GM13976 (cell line): ENCODE measurements around the gene CXADR.

ENCODE experiments used
- DNase-seq: peaks from one replicate; pipeline ENCODE4 v3.0.0; 2012; ENCODE audit warnings: low spot score
- in situ Hi-C: fragments of 300-500 bp; cut with MboI; formaldehyde crosslinking; loops from one replicate; pipeline ENCODE4 v1.12.0; 2022; ENCODE audit warnings: low sequenced_read_pairs, mixed read lengths, inconsistent platforms; ENCODE audit not compliant: unreplicated experiment
- TF ChIP-seq, protein P1 (sequence below): IDR thresholded peaks from 2 replicates; pipeline ENCODE4 v1.5.1; 2012; ENCODE audit warnings: borderline replicate concordance, mild to moderate bottlenecking; ENCODE audit not compliant: insufficient read depth; ENCODE audit errors: extremely low read depth, missing control alignments, control extremely low read depth

The CXADR gene

DNA sequence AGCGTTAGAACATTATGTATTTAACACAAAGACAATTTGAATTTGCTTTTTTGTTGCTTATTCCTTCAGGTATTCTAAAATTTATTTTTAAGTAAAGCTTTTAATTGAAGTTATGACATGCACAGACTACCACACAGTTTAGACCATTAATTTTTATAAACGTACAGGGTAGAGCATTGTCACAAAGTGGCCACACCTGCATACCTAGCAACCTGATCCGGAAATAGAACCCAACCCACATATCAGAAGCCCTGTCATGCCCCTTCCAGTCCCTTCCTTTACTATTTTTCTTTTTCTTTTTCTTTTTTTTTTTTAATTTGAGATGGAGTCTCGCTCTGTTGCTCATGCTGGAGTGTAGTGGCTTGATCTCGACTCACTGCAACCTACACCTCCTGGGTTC lies 16.8 kb downstream of the CXADR start:
- in situ Hi-C loops, result no loop called here
- TF ChIP-seq, protein P1, sequence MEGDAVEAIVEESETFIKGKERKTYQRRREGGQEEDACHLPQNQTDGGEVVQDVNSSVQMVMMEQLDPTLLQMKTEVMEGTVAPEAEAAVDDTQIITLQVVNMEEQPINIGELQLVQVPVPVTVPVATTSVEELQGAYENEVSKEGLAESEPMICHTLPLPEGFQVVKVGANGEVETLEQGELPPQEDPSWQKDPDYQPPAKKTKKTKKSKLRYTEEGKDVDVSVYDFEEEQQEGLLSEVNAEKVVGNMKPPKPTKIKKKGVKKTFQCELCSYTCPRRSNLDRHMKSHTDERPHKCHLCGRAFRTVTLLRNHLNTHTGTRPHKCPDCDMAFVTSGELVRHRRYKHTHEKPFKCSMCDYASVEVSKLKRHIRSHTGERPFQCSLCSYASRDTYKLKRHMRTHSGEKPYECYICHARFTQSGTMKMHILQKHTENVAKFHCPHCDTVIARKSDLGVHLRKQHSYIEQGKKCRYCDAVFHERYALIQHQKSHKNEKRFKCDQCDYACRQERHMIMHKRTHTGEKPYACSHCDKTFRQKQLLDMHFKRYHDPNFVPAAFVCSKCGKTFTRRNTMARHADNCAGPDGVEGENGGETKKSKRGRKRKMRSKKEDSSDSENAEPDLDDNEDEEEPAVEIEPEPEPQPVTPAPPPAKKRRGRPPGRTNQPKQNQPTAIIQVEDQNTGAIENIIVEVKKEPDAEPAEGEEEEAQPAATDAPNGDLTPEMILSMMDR, result no peak
- DNase-seq, result no peak

DNA sequence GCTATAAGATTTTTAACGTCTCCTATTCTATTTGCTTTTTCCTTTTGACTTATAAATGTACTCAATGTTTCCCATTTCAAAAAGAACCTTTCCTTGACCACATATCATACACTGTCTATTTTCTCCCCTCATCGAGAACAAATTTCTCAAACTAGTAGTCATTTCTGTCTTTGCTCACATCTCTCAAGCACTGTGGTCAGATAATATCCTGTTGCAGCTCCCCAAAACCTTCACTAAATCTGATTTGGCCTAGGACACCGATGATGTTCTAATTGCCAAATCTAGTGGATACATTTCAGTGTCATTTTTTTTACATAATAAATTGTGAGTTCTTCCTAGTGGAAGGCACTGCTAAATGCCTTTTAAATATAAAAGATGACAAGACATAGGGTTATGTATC lies 19.4 kb downstream of the CXADR start:
- DNase-seq, result no peak
- TF ChIP-seq, protein P1, result no peak
- in situ Hi-C loops, result no loop called here

DNA sequence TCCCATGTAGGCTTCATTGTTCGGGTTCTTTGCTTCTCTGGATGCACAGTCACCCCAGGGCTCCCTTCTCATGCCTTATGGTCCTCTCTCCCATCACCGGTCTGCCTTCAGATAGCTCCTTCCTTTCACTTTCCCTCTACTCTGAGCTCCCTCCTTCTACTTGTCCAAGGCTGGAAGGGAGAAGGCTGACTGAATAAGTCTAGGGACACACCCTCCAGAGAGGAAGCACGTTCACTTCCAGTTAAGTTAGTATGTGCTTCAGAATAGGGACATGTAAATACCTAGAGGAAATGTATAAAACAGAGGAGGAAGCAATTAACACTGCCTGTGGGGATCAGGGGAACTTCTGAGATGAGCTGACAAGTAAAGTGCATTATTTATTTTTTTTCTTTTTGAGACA lies 23.5 kb downstream of the CXADR start:
- TF ChIP-seq, protein P1, result no peak
- in situ Hi-C loops, result no loop called here
- DNase-seq, result no peak

DNA sequence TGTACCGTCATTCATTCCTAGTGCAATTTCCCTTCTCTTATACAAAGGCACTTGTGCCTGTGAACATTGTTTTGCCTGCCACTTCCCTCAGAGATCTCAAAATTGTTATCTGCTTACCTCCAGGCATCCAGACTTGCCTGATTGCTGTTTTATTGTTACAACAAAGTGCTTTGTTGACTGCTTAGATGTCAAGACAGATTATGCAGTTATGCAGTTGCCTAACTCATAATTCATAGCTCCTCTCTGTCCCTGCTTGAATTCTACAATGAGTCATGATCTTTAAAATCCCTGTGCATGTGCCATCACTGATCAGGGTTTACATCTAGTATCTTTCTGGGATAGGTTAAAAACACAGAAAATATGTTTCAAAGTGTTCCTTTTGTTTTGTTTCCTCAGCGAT lies 24.5 kb downstream of the CXADR start:
- DNase-seq, result no peak
- TF ChIP-seq, protein P1, result no peak
- in situ Hi-C loops, result no loop called here

DNA sequence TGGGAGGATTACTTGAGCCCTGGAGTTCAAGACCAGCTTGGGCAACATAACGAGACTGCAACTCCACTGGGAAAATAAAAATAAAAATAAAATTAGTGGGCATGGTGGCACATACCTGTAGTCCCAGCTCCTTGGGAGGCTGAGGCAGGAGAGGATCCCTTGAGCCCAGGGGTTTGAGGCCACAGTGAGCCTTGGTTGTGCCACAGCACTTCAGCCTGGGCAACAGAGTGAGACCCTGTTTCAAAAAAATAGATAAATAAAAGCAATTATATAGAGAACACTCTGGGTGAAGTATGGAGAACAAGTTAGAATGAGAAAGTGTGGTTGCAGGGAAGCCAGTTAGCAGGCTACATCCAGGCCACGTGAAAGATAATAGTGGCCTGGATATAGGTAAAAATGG lies 25.7 kb downstream of the CXADR start:
- no peak for DNase-seq
- TF ChIP-seq, protein P1, result no peak
- in situ Hi-C loops, result no loop called here

DNA sequence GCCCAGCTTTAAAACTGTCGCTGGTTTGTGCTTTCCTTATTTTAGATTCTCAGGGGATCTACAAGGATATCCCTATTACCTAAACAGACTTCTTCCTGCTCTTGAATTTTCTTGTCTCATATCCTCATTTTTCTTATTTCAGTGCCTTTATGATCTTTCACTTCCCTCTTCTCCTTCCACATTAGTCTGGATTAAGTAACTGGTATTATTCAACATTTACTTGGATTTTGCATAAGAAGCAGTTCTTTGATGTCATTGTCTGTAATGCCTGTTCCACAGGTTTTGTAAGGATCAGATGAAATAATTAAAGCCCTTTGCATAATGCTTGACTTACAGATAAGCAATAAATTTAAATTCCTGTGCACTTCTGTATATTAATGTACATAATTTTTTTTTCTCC lies 26.5 kb downstream of the CXADR start:
- no peak for DNase-seq
- TF ChIP-seq, protein P1, result no peak
- in situ Hi-C loops, result no loop called here

DNA sequence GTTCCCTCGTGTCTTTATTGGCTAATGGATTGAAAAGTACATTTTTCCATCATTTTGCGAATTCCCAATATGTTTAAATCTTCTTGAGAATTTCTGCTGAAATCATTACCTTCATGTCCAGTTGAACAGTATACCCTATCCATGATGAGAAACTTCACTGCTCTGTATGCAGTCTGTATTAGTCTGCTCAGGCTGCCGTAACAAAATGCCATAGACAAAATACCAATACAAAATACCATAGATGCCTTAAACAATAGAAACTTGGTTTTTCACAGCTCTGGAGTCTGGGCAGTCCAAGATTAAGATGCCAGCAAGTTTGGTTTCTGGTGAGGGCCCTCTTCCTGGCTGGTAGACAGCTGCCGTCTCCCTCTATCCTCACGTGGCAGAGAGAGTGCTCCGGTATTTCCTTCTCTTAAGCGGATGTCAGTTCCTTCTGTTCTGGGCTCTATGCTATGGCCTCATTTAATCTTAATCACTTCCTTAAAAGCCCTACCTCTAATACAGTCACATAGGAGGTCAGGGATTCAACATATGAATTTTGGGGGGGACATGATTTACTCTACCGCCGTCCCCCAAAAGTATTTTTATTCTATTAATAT lies 27.0 kb downstream of the CXADR start:
- in situ Hi-C loops, result no loop called here
- no peak for DNase-seq
- TF ChIP-seq, protein P1, result no peak
